ENCODE results near the gene DBNDD1. TPM values are rescaled to one million over a fixed set of nuclear protein-coding genes. Genes with fewer than 3 reads are reported as not detected.

Gene DBNDD1
- total RNA-seq, 1 experiment from 2014 or later = 60.2 TPM

DNA sequence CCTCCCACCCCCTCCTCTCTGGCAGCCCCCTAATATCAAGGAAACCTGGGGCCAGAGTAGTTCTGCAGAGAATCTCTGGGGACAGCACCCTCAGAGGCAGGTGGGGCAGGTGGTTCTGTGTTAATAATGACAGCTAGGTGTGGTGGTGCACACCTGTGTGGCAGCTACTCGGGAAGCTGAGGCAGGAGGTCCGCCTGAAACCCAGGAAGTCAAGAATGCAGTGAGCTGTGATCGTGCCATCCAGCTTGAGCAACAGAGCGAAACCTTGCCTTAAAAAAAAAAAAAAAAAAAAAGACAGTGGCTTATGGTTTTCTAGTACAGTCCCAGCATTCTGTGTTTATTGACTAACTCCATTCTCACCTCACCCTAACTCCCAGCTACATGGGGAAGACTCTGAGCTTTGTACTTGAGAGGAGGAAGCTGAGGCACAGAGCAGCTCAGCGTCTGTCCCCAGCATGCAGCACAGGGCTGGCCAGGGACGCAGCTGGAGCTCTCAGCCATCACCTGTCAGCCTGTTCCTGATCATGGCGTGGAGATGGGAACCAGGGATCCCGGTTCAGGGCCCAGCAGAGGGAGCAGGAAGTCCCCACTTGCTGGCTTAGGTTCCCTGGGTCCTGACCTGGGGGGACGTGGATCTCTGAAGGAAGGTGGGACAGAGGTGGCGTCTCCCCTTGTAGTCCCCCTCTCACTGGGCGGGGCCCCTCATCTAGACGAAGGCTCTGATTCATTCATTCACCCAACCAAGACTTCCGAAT, 6.1 kb downstream of the DBNDD1 start:
- H3K9me3 ChIP-seq (ENCODE audit: control insufficient read depth in 1 of 2, insufficient read depth in 1 of 2, low read depth in 1 of 2, low read length in 2 of 2) = no peaks in the 10 kb centered on the region
- TF ChIP-seq TCF7L2 (IDR thresholded peaks at IDR 0.05; ENCODE audit: borderline replicate concordance, extremely low read depth, insufficient read depth, insufficient read length) (no peak), SIN3A (IDR thresholded peaks at IDR 0.05; ENCODE audit: low read depth) (no peak), POLR2A (IDR thresholded peaks at IDR 0.05; ENCODE audit: borderline replicate concordance, extremely low read depth, insufficient read depth, insufficient read length) (no peak), POLR2AphosphoS5 (IDR thresholded peaks at IDR 0.05; ENCODE audit: low read depth, low read length) (no peak), JUND (IDR thresholded peaks at IDR 0.05) (no peak), SP1 (IDR thresholded peaks at IDR 0.05; ENCODE audit: low read depth) (no peak), EZH2 (IDR thresholded peaks at IDR 0.05) (no peak), ZNF274 (IDR thresholded peaks at IDR 0.05; ENCODE audit: low read depth, low read length) (no peak), ZFX (IDR thresholded peaks at IDR 0.05) (no peak), RAD21 (IDR thresholded peaks at IDR 0.05; ENCODE audit: low read depth) (no peak)
- TF ChIP-seq, protein P1, sequence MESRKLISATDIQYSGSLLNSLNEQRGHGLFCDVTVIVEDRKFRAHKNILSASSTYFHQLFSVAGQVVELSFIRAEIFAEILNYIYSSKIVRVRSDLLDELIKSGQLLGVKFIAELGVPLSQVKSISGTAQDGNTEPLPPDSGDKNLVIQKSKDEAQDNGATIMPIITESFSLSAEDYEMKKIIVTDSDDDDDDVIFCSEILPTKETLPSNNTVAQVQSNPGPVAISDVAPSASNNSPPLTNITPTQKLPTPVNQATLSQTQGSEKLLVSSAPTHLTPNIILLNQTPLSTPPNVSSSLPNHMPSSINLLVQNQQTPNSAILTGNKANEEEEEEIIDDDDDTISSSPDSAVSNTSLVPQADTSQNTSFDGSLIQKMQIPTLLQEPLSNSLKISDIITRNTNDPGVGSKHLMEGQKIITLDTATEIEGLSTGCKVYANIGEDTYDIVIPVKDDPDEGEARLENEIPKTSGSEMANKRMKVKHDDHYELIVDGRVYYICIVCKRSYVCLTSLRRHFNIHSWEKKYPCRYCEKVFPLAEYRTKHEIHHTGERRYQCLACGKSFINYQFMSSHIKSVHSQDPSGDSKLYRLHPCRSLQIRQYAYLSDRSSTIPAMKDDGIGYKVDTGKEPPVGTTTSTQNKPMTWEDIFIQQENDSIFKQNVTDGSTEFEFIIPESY (IDR thresholded peaks at IDR 0.05; ENCODE audit: extremely low read depth, insufficient replicate concordance, low read length) = no peak
- TF ChIP-seq, protein P2, sequence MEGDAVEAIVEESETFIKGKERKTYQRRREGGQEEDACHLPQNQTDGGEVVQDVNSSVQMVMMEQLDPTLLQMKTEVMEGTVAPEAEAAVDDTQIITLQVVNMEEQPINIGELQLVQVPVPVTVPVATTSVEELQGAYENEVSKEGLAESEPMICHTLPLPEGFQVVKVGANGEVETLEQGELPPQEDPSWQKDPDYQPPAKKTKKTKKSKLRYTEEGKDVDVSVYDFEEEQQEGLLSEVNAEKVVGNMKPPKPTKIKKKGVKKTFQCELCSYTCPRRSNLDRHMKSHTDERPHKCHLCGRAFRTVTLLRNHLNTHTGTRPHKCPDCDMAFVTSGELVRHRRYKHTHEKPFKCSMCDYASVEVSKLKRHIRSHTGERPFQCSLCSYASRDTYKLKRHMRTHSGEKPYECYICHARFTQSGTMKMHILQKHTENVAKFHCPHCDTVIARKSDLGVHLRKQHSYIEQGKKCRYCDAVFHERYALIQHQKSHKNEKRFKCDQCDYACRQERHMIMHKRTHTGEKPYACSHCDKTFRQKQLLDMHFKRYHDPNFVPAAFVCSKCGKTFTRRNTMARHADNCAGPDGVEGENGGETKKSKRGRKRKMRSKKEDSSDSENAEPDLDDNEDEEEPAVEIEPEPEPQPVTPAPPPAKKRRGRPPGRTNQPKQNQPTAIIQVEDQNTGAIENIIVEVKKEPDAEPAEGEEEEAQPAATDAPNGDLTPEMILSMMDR (IDR thresholded peaks at IDR 0.05 in 2 of 3, conservative IDR thresholded peaks at IDR 0.05 in 1 of 3; ENCODE audit: borderline replicate concordance in 1 of 3, insufficient read depth in 1 of 3, low read depth in 2 of 3, low read length in 2 of 3) = no peak
- TF ChIP-seq, protein P3, sequence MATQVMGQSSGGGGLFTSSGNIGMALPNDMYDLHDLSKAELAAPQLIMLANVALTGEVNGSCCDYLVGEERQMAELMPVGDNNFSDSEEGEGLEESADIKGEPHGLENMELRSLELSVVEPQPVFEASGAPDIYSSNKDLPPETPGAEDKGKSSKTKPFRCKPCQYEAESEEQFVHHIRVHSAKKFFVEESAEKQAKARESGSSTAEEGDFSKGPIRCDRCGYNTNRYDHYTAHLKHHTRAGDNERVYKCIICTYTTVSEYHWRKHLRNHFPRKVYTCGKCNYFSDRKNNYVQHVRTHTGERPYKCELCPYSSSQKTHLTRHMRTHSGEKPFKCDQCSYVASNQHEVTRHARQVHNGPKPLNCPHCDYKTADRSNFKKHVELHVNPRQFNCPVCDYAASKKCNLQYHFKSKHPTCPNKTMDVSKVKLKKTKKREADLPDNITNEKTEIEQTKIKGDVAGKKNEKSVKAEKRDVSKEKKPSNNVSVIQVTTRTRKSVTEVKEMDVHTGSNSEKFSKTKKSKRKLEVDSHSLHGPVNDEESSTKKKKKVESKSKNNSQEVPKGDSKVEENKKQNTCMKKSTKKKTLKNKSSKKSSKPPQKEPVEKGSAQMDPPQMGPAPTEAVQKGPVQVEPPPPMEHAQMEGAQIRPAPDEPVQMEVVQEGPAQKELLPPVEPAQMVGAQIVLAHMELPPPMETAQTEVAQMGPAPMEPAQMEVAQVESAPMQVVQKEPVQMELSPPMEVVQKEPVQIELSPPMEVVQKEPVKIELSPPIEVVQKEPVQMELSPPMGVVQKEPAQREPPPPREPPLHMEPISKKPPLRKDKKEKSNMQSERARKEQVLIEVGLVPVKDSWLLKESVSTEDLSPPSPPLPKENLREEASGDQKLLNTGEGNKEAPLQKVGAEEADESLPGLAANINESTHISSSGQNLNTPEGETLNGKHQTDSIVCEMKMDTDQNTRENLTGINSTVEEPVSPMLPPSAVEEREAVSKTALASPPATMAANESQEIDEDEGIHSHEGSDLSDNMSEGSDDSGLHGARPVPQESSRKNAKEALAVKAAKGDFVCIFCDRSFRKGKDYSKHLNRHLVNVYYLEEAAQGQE (IDR thresholded peaks at IDR 0.05; ENCODE audit: low read depth) = no peak
- TF ChIP-seq, protein P4, sequence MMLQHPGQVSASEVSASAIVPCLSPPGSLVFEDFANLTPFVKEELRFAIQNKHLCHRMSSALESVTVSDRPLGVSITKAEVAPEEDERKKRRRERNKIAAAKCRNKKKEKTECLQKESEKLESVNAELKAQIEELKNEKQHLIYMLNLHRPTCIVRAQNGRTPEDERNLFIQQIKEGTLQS (IDR thresholded peaks at IDR 0.05) = no peak
- no peaks in the 10 kb centered on the region for H3K27me3 ChIP-seq (ENCODE audit: insufficient read depth, low read length)
- no peak overlapping the region for H3K9ac ChIP-seq (ENCODE audit: low read length)
- no peak overlapping the region for H3K4me3 ChIP-seq (replicated peaks in 1 of 2; ENCODE audit: low read depth in 1 of 2, low read length in 2 of 2)
- BruUV-seq (replicated peaks) = no TSS peak
- no peaks in the 10 kb centered on the region for H4K20me1 ChIP-seq (ENCODE audit: insufficient read depth)
- no peak overlapping the region for H3K27ac ChIP-seq (ENCODE audit: low read depth, low read length)
- H2AFZ ChIP-seq (ENCODE audit: low read depth, low read length, poor library complexity, severe bottlenecking) = no peak overlapping the region
- H3K9me2 ChIP-seq (ENCODE audit: insufficient read depth) = no peaks in the 10 kb centered on the region
- ChIA-PET CTCF (no interaction called here), RAD21 (ENCODE audit: low non-redundant PET in 1 of 2, low total read pairs in 2 of 2, uncharacterized antibody in 2 of 2, unreplicated experiment in 2 of 2) (no interaction called here), POLR2A (no interaction called here)
- intact Hi-C loops (cut with micrococcal nuclease) = no loop called here
- H3K36me3 ChIP-seq (ENCODE audit: control insufficient read depth in 1 of 2, insufficient read depth in 2 of 2, low read length in 2 of 2) = peaks cover 9 to 11% of the 10 kb centered on the region in 2 experiments; a peak in 1 of 4 replicates
- peaks cover 21% of the 10 kb centered on the region for H3K79me2 ChIP-seq (ENCODE audit: insufficient read depth, low read length)
- ATAC-seq = no peak
- DNase-seq (ENCODE audit: low read depth, low spot score) = no peak
- no peak overlapping the region for H3K4me2 ChIP-seq (ENCODE audit: low read length)
- H3K4me1 ChIP-seq (ENCODE audit: control insufficient read depth in 1 of 2, insufficient read depth in 2 of 2, low read length in 2 of 2) = peaks cover 5 to 13% of the 10 kb centered on the region in 2 experiments
